ENCODE data around the gene BHMT.
"Not testable (repeated sequence)": the region's sequence is repeated elsewhere in the genome, so short reads cannot be mapped to it uniquely, and the experiment has no call there.

BHMT gene

GRCh38 chr5:79112703-79113058 lies 1.1 kb downstream of the BHMT start:
- DNase-seq = no peak

GRCh38 chr5:79119486-79119885 lies 7.9 kb downstream of the BHMT start:
- DNase-seq = no peak

GRCh38 chr5:79120221-79120620 lies 8.6 kb downstream of the BHMT start:
- DNase-seq = no peak

- DNase-seq = no peak
Observed at GRCh38 chr5:79122973-79123372, 11.4 kb downstream of the BHMT start.

GRCh38 chr5:79124607-79125006 lies 13.0 kb downstream of the BHMT start:
- DNase-seq = no peak

GRCh38 chr5:79130781-79131180 lies 19.2 kb downstream of the BHMT start:
- DNase-seq = no peak

- DNase-seq = peak in 1 of 2 donors; percentile 35
Observed at GRCh38 chr5:79133121-79133656, 21.6 kb downstream of the BHMT start.

GRCh38 chr5:79133657-79134451 lies 22.2 kb downstream of the BHMT start:
- peak; percentile 51 to 63 for DNase-seq

- no peak for DNase-seq
Observed at GRCh38 chr5:79135790-79136553, 24.4 kb downstream of the BHMT start.

GRCh38 chr5:79136618-79137017 lies 25.0 kb downstream of the BHMT start:
- DNase-seq = no peak

- no peak for DNase-seq
Observed at GRCh38 chr5:79140553-79140952, 28.9 kb downstream of the BHMT start.

- DNase-seq = no peak
Observed at GRCh38 chr5:79143684-79144379, 32.2 kb downstream of the BHMT start.

GRCh38 chr5:79147076-79147475 lies 35.5 kb downstream of the BHMT start:
- no peak for DNase-seq

GRCh38 chr5:79149433-79149832 lies 37.8 kb downstream of the BHMT start:
- DNase-seq = no peak

- no peak for DNase-seq
Observed at GRCh38 chr5:79151942-79152671, 40.5 kb downstream of the BHMT start.

GRCh38 chr5:79157305-79157704 lies 45.7 kb downstream of the BHMT start:
- no peak for DNase-seq

- DNase-seq = not testable (repeated sequence)
Observed at GRCh38 chr5:79161647-79162046, 50.0 kb downstream of the BHMT start.

- DNase-seq = no peak
Observed at GRCh38 chr5:79168031-79168430, 56.4 kb downstream of the BHMT start.

- no peak for DNase-seq
Observed at GRCh38 chr5:79170661-79171060, 59.1 kb downstream of the BHMT start.

- no peak for DNase-seq
Observed at GRCh38 chr5:79171635-79172245, 60.1 kb downstream of the BHMT start.

GRCh38 chr5:79172269-79172668 lies 60.7 kb downstream of the BHMT start:
- DNase-seq = no peak

- DNase-seq = no peak
Observed at GRCh38 chr5:79173626-79174025, 62.0 kb downstream of the BHMT start.

Measured in CD4-positive, alpha-beta T cell treated with Interleukin-1 beta for 1 hour (primary cell).